IMR-90 (cell line): ENCODE measurements around the gene CAPZA2.

Experiments used
- MAFK ChIP-seq: IDR thresholded peaks from 2 replicates; pipeline ENCODE4 v1.6.1; 2012; ENCODE audit warnings: low read depth, low read length, improper control_type of control experiment
- POLR2A ChIP-seq: IDR thresholded peaks from 2 replicates; pipeline ENCODE4 v1.6.1; 2012; ENCODE audit warnings: mild to moderate bottlenecking, low read depth, low read length
- RAD21 ChIP-seq: IDR thresholded peaks from 2 replicates; pipeline ENCODE4 v1.6.1; 2012; ENCODE audit warnings: low read length, improper control_type of control experiment
- RFX5 ChIP-seq: IDR thresholded peaks from 2 replicates; pipeline ENCODE4 v1.8.0; 2012; ENCODE audit warnings: low read depth, mild to moderate bottlenecking, low read length, moderate library complexity

GRCh38 chr7:116920359-116920758, 58.0 kb downstream of the CAPZA2 start:
- TF ChIP-seq POLR2A (no peak), RFX5 (no peak), MAFK (no peak), RAD21 (no peak)
